Stromal cell of bone marrow (primary cell): ENCODE data around the gene CYGB.
"Not testable (repeated sequence)": the region's sequence is repeated elsewhere in the genome, so short reads cannot be mapped to it uniquely, and the experiment has no call there.

ENCODE experiments used
- DNase-seq: peaks from one replicate; pipeline ENCODE4 v3.0.0-alpha.2; 2012; ENCODE audit warnings: low read depth

The CYGB gene

GRCh38 chr17:76538281-76538931 lies 897 bp upstream of the CYGB start:
- no peak for DNase-seq

- no peak for DNase-seq
Observed at GRCh38 chr17:76537288-76537577, 276 bp downstream of the CYGB start.

GRCh38 chr17:76536511-76537287 lies 810 bp downstream of the CYGB start:
- no peak for DNase-seq

- no peak for DNase-seq
Observed at GRCh38 chr17:76535788-76536510, 1.6 kb downstream of the CYGB start.

- no peak for DNase-seq
Observed at GRCh38 chr17:76534831-76535732, 2.4 kb downstream of the CYGB start.

GRCh38 chr17:76533640-76534359 lies 3.7 kb downstream of the CYGB start:
- not testable (repeated sequence) for DNase-seq

GRCh38 chr17:76532072-76532651 lies 5.3 kb downstream of the CYGB start:
- DNase-seq: no peak

GRCh38 chr17:76531486-76532038 lies 5.9 kb downstream of the CYGB start:
- no peak for DNase-seq

- no peak for DNase-seq
Observed at GRCh38 chr17:76530811-76531485, 6.6 kb downstream of the CYGB start.

- peak; percentile 80 for DNase-seq
Observed at GRCh38 chr17:76530095-76530723, 7.3 kb downstream of the CYGB start.

- DNase-seq: peak; percentile 98
Observed at GRCh38 chr17:76529224-76530094, 8.1 kb downstream of the CYGB start.

- peak; percentile 40 for DNase-seq
Observed at GRCh38 chr17:76528528-76529223, 8.8 kb downstream of the CYGB start.

- DNase-seq: no peak
Observed at GRCh38 chr17:76528156-76528527, 9.4 kb downstream of the CYGB start.

GRCh38 chr17:76527430-76528111 lies 9.9 kb downstream of the CYGB start:
- DNase-seq: peak; percentile 76

GRCh38 chr17:76527016-76527415 lies 10.5 kb downstream of the CYGB start:
- not testable (repeated sequence) for DNase-seq

- DNase-seq: not testable (repeated sequence)
Observed at GRCh38 chr17:76525513-76525833, 12.0 kb downstream of the CYGB start.
